Measurements from ENCODE around the gene CPM.

DNA sequence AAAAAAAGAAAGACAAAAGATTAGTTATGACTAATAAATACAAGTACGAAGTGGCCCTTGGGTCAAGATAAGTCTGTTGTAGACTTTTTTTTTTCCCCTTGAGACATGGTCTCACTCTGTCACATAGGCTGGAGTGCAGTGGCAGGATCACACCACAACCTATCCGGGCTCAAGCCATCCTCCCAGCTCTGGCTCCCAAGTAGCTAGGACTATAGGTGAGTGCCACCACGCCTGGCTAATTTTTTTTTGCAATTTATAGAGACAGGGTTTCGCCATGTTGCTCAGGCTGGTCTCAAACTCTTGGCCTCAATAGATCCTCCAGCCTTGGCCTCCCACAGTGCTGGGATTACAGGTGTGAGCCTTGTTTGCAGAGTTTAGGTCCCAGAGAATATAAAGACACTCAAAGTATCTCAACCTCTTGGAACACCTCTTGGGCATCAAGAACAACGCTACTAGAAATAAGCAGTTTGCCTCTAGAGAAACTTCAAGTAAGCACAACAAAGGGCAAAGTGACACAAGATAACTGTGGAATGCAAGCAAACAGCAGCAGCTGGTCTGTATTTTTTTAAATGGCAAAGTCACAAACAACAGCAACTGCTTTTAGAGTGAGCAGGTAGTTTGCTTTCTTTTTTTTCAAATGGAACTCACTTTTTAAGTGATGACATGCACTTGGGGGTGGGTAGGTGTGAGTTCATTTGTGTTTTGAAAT is 128.9 kb downstream of the CPM start:
- TF ChIP-seq POLR2A (IDR thresholded peaks at IDR 0.05) = no peak
- TF ChIP-seq, protein P1, sequence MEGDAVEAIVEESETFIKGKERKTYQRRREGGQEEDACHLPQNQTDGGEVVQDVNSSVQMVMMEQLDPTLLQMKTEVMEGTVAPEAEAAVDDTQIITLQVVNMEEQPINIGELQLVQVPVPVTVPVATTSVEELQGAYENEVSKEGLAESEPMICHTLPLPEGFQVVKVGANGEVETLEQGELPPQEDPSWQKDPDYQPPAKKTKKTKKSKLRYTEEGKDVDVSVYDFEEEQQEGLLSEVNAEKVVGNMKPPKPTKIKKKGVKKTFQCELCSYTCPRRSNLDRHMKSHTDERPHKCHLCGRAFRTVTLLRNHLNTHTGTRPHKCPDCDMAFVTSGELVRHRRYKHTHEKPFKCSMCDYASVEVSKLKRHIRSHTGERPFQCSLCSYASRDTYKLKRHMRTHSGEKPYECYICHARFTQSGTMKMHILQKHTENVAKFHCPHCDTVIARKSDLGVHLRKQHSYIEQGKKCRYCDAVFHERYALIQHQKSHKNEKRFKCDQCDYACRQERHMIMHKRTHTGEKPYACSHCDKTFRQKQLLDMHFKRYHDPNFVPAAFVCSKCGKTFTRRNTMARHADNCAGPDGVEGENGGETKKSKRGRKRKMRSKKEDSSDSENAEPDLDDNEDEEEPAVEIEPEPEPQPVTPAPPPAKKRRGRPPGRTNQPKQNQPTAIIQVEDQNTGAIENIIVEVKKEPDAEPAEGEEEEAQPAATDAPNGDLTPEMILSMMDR (IDR thresholded peaks at IDR 0.05) = no peak
